GM12878 (cell line): ENCODE results near the gene TERF2IP. TPM values are rescaled to one million over a fixed set of nuclear protein-coding genes. Genes with fewer than 3 reads are reported as not detected.

Source experiments
- BACH1 ChIP-seq: fragments of 450-650 bp; IDR thresholded peaks from 2 replicates; pipeline ENCODE4 v1.6.1; 2017; ENCODE audit warnings: mild to moderate bottlenecking, borderline replicate concordance
- CHD4 ChIP-seq: fragments of 200-600 bp; sonication (generic); IDR thresholded peaks from 2 replicates; pipeline ENCODE4 v1.6.1; 2016; ENCODE audit warnings: mild to moderate bottlenecking
- CREM ChIP-seq: IDR thresholded peaks from 2 replicates; pipeline ENCODE4 v1.6.1; 2014; ENCODE audit warnings: antibody characterized with exemption, low read depth
- E2F8 ChIP-seq: fragments of 450-650 bp; IDR thresholded peaks from 2 replicates; pipeline ENCODE4 v1.6.1; 2018; ENCODE audit warnings: mild to moderate bottlenecking, low read depth, moderate library complexity; ENCODE audit not compliant: partially characterized antibody
- KAT2A ChIP-seq: conservative IDR thresholded peaks from 2 replicates; pipeline ENCODE4 v1.6.1; 2011; ENCODE audit warnings: low read depth, low read length; ENCODE audit not compliant: control insufficient read depth
- MAX ChIP-seq: IDR thresholded peaks from 2 replicates; pipeline ENCODE4 v1.6.1; 2012; ENCODE audit warnings: low read depth, low read length, improper control_type of control experiment
- MTA3 ChIP-seq: IDR thresholded peaks from 2 replicates; pipeline ENCODE4 v1.6.1; 2012; ENCODE audit warnings: low read length, inconsistent platforms, borderline replicate concordance
- NBN ChIP-seq: fragments of 450-650 bp; IDR thresholded peaks from 2 replicates; pipeline ENCODE4 v1.6.1; 2016
- NR2F1 ChIP-seq: fragments of 450-650 bp; conservative IDR thresholded peaks from 2 replicates; pipeline ENCODE4 v1.6.1; 2017; ENCODE audit warnings: mild to moderate bottlenecking
- RELA ChIP-seq: fragments of 450-650 bp; IDR thresholded peaks from 2 replicates; pipeline ENCODE4 v1.8.0; 2014; ENCODE audit warnings: borderline replicate concordance; ENCODE audit not compliant: partially characterized antibody
- SIX5 ChIP-seq: IDR thresholded peaks from 2 replicates; pipeline ENCODE4 v1.6.1; 2011; ENCODE audit warnings: mild to moderate bottlenecking, low read depth, low read length, moderate library complexity; ENCODE audit not compliant: severe bottlenecking
- SMC3 ChIP-seq: IDR thresholded peaks from 2 replicates; pipeline ENCODE4 v1.6.1; 2011; ENCODE audit warnings: low read length, improper control_type of control experiment, borderline replicate concordance
- SUPT20H ChIP-seq: IDR thresholded peaks from 2 replicates; pipeline ENCODE4 v1.6.1; 2011; ENCODE audit warnings: low read depth, mild to moderate bottlenecking, low read length, moderate library complexity, borderline replicate concordance; ENCODE audit not compliant: control insufficient read depth
- TAF1 ChIP-seq: IDR thresholded peaks from 2 replicates; pipeline ENCODE4 v1.6.1; 2011; ENCODE audit warnings: mild to moderate bottlenecking, low read depth, low read length, borderline replicate concordance
- TCF7 ChIP-seq: IDR thresholded peaks from 2 replicates; pipeline ENCODE4 v1.6.1; 2014; ENCODE audit warnings: antibody characterized with exemption, borderline replicate concordance
- ZNF207 ChIP-seq: fragments of 450-650 bp; IDR thresholded peaks from 2 replicates; pipeline ENCODE4 v1.6.1; 2014; ENCODE audit warnings: antibody characterized with exemption, mild to moderate bottlenecking, borderline replicate concordance
- ZZZ3 ChIP-seq: IDR thresholded peaks from 2 replicates; pipeline ENCODE4 v1.6.1; 2011; ENCODE audit warnings: low read depth; ENCODE audit not compliant: control insufficient read depth, insufficient read length
- polyA plus RNA-seq, 11 experiments: library from polyadenylated mRNA; depleted of rRNA in 4 of 11; unstranded in 6 of 11; stranded (reverse) in 5 of 11; fragments of >200 nt; fragmentation: Nextera tagmentation in 4 of 11; fragmentation: Illumina TruSeq in 1 of 11; extraction: Ambion mirVana in 4 of 11; extraction: Trizol in 1 of 11; gene quantifications; 1 replicate in 1 of 11; 2 replicates in 10 of 11; pipeline versions ENCODE4 v1.2.1 to v1.2.3, GENCODE V29; 2011 to 2016; ENCODE audit warnings: inconsistent platforms in 2 of 11, missing spikeins in 2 of 11, low read depth in 1 of 11
- total RNA-seq, 4 experiments: library from RNA; depleted of rRNA in 3 of 4; stranded (reverse); fragments of >200 nt in 3 of 4; fragmentation: Illumina TruSeq in 1 of 4; extraction: Trizol in 1 of 4; gene quantifications; 2 replicates each; pipeline versions ENCODE4 v1.2.1 to v1.2.3, GENCODE V29; 2013 to 2021
- TF ChIP-seq, protein P1 (sequence below): fragments of 150-350 bp; IDR thresholded peaks from 2 replicates; pipeline ENCODE4 v1.6.1; 2016; ENCODE audit warnings: low read depth, low read length
- TF ChIP-seq, protein P2 (sequence below): fragments of 450-650 bp; IDR thresholded peaks from 2 replicates; pipeline ENCODE4 v1.6.1; 2018; ENCODE audit warnings: borderline replicate concordance, mild to moderate bottlenecking; ENCODE audit not compliant: partially characterized antibody

Gene TERF2IP
- total and polyA plus RNA-seq, 10 of the 15 experiments (the other 5 are each of a cell fraction or from before 2014, with no cell fraction given): 19.6 to 93.1 (median 54.4) TPM

DNA sequence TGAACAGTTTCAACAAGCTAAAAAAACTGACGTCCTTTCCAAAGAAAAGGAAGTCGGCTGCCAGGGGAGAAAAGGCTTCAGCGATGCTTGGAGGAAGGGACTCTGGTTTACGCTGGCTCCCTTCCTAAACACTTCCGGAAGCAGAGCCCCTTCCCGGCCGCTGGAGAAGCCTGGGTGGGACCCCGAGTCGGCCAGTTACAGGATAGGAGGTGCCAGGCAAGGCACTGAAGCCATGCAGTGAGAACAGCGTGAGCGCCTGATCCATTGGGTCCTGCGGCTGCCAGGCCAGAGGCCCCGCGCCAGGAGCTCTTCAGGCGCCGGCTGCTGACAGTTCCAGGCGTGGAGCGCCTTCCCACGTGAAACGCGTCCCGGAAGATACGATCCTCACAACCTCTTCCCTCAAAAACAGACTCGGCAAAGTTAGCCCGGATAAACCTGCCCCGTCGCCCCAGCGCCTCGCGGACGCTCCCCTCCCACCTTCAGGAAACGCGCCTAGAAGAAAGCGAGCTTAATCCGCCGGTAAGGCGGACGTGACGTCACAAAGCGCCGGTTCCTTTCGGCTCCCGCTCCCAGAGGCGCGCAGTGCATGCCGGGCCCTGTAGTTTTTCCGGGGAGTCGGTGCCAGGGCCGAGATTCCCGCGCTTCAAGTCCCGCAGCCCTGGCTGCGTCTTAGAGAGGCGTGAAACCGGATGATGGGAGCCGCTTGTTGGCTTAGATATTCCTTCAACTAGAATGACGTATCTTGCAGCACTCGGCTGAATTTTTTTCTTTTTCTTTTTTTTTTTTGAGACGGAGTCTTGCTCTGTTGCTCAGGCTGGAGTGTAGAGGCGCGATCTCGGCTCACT, 24.6 kb upstream of the TERF2IP start, which contains the start of gene ADAT1 (continued):
- TF ChIP-seq, protein P1, sequence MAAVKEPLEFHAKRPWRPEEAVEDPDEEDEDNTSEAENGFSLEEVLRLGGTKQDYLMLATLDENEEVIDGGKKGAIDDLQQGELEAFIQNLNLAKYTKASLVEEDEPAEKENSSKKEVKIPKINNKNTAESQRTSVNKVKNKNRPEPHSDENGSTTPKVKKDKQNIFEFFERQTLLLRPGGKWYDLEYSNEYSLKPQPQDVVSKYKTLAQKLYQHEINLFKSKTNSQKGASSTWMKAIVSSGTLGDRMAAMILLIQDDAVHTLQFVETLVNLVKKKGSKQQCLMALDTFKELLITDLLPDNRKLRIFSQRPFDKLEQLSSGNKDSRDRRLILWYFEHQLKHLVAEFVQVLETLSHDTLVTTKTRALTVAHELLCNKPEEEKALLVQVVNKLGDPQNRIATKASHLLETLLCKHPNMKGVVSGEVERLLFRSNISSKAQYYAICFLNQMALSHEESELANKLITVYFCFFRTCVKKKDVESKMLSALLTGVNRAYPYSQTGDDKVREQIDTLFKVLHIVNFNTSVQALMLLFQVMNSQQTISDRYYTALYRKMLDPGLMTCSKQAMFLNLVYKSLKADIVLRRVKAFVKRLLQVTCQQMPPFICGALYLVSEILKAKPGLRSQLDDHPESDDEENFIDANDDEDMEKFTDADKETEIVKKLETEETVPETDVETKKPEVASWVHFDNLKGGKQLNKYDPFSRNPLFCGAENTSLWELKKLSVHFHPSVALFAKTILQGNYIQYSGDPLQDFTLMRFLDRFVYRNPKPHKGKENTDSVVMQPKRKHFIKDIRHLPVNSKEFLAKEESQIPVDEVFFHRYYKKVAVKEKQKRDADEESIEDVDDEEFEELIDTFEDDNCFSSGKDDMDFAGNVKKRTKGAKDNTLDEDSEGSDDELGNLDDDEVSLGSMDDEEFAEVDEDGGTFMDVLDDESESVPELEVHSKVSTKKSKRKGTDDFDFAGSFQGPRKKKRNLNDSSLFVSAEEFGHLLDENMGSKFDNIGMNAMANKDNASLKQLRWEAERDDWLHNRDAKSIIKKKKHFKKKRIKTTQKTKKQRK: no peak
- TF ChIP-seq SIX5 (peak; percentile 88), KAT2A (no peak), ZZZ3 (no peak), MTA3 (no peak), CREM (peak; percentile 98), E2F8 (peak; percentile 87), TCF7 (no peak), ZNF207 (peak; percentile 23; the same call in 1 of the 2 replicates), RELA (no peak), SUPT20H (no peak), SMC3 (no peak), NBN (peak; percentile 100), BACH1 (0 out of 2 replicates have a peak, but pooled peaks have one; percentile 32), MAX (no peak), NR2F1 (0 out of 2 replicates have a peak, but pooled peaks have one; percentile 14), CHD4 (no peak), TAF1 (peak; percentile 75)
- TF ChIP-seq, protein P2, sequence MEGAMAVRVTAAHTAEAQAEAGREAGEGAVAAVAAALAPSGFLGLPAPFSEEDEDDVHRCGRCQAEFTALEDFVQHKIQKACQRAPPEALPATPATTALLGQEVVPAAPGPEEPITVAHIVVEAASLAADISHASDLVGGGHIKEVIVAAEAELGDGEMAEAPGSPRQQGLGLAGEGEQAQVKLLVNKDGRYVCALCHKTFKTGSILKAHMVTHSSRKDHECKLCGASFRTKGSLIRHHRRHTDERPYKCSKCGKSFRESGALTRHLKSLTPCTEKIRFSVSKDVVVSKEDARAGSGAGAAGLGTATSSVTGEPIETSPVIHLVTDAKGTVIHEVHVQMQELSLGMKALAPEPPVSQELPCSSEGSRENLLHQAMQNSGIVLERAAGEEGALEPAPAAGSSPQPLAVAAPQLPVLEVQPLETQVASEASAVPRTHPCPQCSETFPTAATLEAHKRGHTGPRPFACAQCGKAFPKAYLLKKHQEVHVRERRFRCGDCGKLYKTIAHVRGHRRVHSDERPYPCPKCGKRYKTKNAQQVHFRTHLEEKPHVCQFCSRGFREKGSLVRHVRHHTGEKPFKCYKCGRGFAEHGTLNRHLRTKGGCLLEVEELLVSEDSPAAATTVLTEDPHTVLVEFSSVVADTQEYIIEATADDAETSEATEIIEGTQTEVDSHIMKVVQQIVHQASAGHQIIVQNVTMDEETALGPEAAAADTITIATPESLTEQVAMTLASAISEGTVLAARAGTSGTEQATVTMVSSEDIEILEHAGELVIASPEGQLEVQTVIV: peak; percentile 67
